ENCODE results near the gene SLAMF9. TPM values are rescaled to one million over a fixed set of nuclear protein-coding genes. Genes with fewer than 3 reads are reported as not detected.

SLAMF9 gene
- total RNA-seq, 1 experiment from 2014 or later, result not detected

DNA sequence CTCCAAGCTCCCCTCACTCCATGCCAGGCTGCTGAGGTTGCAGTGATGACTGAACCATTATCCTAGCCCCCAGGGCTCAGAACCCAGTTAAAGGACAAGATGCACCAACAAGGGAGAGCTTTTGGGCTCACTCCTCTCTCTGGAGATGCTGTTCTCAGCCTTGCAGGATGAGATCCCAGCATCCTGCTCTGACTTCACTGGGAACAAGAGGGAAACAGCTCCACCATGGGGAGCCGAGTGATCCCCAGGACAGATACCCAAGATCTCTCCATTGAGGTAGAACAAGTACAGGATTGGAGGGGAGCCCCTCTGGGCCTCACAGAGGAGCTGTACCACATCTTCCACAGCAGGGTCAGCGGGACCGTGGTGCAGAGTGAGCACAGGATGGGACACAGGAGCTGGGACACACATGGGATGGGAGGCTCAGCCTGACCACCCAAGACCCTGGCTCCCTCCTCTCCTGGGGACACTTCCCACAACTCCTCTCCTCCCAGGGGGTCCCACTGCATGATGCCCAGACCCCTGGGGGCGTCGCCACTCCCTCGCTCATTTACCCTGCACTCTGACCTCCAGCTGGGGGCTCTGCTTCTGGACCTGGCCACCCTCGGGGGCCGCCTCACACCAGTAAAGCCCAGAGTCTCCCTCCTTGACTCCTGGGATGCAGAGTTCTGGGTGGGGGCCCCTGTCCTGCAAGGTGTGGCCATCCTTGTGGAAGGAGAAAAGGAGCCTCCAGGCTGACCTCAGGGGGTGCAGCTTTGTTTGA lies 18.6 kb upstream of the SLAMF9 start:
- Mint-ChIP-seq H3K27me3 (ENCODE audit: low read depth) (peaks cover 3% of the 10 kb centered on the region; the same call in 1 of the 2 replicates), H3K9me3 (no peaks in the 10 kb centered on the region), H3K4me3 (no peak overlapping the region), H3K36me3 (no peaks in the 10 kb centered on the region), H3K27ac (no peak overlapping the region), H3K4me1 (no peaks in the 10 kb centered on the region)
- POLR2A ChIA-PET, result no interaction called here
- TF ChIP-seq SMAD4 (CRISPR knock-in tag; IDR thresholded peaks at IDR 0.05), result no peak
- TF ChIP-seq, protein P1, sequence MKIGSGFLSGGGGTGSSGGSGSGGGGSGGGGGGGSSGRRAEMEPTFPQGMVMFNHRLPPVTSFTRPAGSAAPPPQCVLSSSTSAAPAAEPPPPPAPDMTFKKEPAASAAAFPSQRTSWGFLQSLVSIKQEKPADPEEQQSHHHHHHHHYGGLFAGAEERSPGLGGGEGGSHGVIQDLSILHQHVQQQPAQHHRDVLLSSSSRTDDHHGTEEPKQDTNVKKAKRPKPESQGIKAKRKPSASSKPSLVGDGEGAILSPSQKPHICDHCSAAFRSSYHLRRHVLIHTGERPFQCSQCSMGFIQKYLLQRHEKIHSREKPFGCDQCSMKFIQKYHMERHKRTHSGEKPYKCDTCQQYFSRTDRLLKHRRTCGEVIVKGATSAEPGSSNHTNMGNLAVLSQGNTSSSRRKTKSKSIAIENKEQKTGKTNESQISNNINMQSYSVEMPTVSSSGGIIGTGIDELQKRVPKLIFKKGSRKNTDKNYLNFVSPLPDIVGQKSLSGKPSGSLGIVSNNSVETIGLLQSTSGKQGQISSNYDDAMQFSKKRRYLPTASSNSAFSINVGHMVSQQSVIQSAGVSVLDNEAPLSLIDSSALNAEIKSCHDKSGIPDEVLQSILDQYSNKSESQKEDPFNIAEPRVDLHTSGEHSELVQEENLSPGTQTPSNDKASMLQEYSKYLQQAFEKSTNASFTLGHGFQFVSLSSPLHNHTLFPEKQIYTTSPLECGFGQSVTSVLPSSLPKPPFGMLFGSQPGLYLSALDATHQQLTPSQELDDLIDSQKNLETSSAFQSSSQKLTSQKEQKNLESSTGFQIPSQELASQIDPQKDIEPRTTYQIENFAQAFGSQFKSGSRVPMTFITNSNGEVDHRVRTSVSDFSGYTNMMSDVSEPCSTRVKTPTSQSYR (CRISPR knock-in tag; IDR thresholded peaks at IDR 0.05), result no peak
- TF ChIP-seq SP1 (CRISPR knock-in tag; conservative IDR thresholded peaks at IDR 0.05), result no peak
- TF ChIP-seq, protein P2, sequence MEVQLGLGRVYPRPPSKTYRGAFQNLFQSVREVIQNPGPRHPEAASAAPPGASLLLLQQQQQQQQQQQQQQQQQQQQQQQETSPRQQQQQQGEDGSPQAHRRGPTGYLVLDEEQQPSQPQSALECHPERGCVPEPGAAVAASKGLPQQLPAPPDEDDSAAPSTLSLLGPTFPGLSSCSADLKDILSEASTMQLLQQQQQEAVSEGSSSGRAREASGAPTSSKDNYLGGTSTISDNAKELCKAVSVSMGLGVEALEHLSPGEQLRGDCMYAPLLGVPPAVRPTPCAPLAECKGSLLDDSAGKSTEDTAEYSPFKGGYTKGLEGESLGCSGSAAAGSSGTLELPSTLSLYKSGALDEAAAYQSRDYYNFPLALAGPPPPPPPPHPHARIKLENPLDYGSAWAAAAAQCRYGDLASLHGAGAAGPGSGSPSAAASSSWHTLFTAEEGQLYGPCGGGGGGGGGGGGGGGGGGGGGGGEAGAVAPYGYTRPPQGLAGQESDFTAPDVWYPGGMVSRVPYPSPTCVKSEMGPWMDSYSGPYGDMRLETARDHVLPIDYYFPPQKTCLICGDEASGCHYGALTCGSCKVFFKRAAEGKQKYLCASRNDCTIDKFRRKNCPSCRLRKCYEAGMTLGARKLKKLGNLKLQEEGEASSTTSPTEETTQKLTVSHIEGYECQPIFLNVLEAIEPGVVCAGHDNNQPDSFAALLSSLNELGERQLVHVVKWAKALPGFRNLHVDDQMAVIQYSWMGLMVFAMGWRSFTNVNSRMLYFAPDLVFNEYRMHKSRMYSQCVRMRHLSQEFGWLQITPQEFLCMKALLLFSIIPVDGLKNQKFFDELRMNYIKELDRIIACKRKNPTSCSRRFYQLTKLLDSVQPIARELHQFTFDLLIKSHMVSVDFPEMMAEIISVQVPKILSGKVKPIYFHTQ (CRISPR knock-in tag; IDR thresholded peaks at IDR 0.05), result no peak
- TF ChIP-seq NR1H2 (CRISPR knock-in tag; IDR thresholded peaks at IDR 0.05), result no peak
- ATAC-seq (no peak), DNase-seq (ENCODE audit: low spot score) (no peak)
- CTCF ChIA-PET, result interaction anchor here (0.9 to 2.8 kb wide), 3 partner anchors 34 to 113 kb away, joined by 3 to 25 read pairs (median 5); no protein-coding TSS in a partner anchor

DNA sequence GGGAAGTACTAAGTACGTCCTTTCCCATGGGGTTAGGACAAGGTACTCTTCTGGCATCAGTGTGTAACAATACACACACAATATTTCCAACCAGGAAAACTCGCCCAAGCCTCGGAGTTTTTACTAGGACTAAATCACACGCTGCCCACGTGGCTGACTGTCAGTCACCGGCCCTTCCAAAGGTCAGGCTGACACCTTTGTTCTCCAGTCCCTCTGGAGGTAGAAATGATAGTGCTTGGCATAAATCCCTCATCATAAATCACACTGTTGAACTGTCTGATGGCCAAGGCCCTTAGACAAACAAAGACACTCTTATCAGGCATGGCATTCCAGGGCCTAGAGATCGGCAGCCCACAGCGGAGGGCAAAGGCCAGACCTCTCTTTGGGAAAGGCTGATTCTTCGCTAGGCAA lies 16.9 kb upstream of the SLAMF9 start:
- no peaks in the 10 kb centered on the region; the same call in 1 of the 2 replicates for H3K27me3 Mint-ChIP-seq (ENCODE audit: low read depth)
- POLR2A ChIA-PET, result no interaction called here
- H3K4me1 Mint-ChIP-seq, result no peaks in the 10 kb centered on the region
- no peaks in the 10 kb centered on the region for H3K36me3 Mint-ChIP-seq
- ATAC-seq (no peak), DNase-seq (ENCODE audit: low spot score) (no peak)
- H3K27ac Mint-ChIP-seq, result no peak overlapping the region
- no peak overlapping the region for H3K4me3 Mint-ChIP-seq
- CTCF ChIA-PET, result interaction anchor here (1.5 to 2.8 kb wide), 2 partner anchors 36 to 115 kb away, joined by 3 to 25 read pairs; no protein-coding TSS in a partner anchor
- H3K9me3 Mint-ChIP-seq, result no peaks in the 10 kb centered on the region
- TF ChIP-seq, protein P1 (CRISPR knock-in tag; IDR thresholded peaks at IDR 0.05), result no peak
- TF ChIP-seq, protein P3, sequence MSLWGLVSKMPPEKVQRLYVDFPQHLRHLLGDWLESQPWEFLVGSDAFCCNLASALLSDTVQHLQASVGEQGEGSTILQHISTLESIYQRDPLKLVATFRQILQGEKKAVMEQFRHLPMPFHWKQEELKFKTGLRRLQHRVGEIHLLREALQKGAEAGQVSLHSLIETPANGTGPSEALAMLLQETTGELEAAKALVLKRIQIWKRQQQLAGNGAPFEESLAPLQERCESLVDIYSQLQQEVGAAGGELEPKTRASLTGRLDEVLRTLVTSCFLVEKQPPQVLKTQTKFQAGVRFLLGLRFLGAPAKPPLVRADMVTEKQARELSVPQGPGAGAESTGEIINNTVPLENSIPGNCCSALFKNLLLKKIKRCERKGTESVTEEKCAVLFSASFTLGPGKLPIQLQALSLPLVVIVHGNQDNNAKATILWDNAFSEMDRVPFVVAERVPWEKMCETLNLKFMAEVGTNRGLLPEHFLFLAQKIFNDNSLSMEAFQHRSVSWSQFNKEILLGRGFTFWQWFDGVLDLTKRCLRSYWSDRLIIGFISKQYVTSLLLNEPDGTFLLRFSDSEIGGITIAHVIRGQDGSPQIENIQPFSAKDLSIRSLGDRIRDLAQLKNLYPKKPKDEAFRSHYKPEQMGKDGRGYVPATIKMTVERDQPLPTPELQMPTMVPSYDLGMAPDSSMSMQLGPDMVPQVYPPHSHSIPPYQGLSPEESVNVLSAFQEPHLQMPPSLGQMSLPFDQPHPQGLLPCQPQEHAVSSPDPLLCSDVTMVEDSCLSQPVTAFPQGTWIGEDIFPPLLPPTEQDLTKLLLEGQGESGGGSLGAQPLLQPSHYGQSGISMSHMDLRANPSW (CRISPR knock-in tag; conservative IDR thresholded peaks at IDR 0.05; ENCODE audit: low read depth), result no peak
- TF ChIP-seq, protein P4, sequence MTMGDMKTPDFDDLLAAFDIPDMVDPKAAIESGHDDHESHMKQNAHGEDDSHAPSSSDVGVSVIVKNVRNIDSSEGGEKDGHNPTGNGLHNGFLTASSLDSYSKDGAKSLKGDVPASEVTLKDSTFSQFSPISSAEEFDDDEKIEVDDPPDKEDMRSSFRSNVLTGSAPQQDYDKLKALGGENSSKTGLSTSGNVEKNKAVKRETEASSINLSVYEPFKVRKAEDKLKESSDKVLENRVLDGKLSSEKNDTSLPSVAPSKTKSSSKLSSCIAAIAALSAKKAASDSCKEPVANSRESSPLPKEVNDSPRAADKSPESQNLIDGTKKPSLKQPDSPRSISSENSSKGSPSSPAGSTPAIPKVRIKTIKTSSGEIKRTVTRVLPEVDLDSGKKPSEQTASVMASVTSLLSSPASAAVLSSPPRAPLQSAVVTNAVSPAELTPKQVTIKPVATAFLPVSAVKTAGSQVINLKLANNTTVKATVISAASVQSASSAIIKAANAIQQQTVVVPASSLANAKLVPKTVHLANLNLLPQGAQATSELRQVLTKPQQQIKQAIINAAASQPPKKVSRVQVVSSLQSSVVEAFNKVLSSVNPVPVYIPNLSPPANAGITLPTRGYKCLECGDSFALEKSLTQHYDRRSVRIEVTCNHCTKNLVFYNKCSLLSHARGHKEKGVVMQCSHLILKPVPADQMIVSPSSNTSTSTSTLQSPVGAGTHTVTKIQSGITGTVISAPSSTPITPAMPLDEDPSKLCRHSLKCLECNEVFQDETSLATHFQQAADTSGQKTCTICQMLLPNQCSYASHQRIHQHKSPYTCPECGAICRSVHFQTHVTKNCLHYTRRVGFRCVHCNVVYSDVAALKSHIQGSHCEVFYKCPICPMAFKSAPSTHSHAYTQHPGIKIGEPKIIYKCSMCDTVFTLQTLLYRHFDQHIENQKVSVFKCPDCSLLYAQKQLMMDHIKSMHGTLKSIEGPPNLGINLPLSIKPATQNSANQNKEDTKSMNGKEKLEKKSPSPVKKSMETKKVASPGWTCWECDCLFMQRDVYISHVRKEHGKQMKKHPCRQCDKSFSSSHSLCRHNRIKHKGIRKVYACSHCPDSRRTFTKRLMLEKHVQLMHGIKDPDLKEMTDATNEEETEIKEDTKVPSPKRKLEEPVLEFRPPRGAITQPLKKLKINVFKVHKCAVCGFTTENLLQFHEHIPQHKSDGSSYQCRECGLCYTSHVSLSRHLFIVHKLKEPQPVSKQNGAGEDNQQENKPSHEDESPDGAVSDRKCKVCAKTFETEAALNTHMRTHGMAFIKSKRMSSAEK (CRISPR knock-in tag; IDR thresholded peaks at IDR 0.05; ENCODE audit: borderline replicate concordance), result no peak
- TF ChIP-seq ZNF219 (CRISPR knock-in tag; IDR thresholded peaks at IDR 0.05; ENCODE audit: borderline replicate concordance) (no peak), ZNF396 (CRISPR knock-in tag; IDR thresholded peaks at IDR 0.05; ENCODE audit: borderline replicate concordance) (no peak)
- TF ChIP-seq, protein P5, sequence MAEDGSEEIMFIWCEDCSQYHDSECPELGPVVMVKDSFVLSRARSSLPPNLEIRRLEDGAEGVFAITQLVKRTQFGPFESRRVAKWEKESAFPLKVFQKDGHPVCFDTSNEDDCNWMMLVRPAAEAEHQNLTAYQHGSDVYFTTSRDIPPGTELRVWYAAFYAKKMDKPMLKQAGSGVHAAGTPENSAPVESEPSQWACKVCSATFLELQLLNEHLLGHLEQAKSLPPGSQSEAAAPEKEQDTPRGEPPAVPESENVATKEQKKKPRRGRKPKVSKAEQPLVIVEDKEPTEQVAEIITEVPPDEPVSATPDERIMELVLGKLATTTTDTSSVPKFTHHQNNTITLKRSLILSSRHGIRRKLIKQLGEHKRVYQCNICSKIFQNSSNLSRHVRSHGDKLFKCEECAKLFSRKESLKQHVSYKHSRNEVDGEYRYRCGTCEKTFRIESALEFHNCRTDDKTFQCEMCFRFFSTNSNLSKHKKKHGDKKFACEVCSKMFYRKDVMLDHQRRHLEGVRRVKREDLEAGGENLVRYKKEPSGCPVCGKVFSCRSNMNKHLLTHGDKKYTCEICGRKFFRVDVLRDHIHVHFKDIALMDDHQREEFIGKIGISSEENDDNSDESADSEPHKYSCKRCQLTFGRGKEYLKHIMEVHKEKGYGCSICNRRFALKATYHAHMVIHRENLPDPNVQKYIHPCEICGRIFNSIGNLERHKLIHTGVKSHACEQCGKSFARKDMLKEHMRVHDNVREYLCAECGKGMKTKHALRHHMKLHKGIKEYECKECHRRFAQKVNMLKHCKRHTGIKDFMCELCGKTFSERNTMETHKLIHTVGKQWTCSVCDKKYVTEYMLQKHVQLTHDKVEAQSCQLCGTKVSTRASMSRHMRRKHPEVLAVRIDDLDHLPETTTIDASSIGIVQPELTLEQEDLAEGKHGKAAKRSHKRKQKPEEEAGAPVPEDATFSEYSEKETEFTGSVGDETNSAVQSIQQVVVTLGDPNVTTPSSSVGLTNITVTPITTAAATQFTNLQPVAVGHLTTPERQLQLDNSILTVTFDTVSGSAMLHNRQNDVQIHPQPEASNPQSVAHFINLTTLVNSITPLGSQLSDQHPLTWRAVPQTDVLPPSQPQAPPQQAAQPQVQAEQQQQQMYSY (CRISPR knock-in tag; IDR thresholded peaks at IDR 0.05), result no peak
